Rectal smooth muscle tissue (tissue), 1 donor: Measurements from ENCODE around the gene KRTAP5-11.

Experiments used
- H3K27ac ChIP-seq: one replicate; pipeline ENCODE4 v1.7.0; 2013; ENCODE audit warnings: low read depth, low read length, inconsistent platforms
- H3K27me3 ChIP-seq: one replicate; pipeline ENCODE4 v1.7.0; 2013; ENCODE audit warnings: low read length; ENCODE audit not compliant: control insufficient read depth, insufficient read depth
- H3K36me3 ChIP-seq: one replicate; pipeline ENCODE4 v1.7.0; 2013; ENCODE audit warnings: low read length; ENCODE audit not compliant: control insufficient read depth, insufficient read depth
- H3K4me1 ChIP-seq: one replicate; pipeline ENCODE4 v1.7.0; 2013; ENCODE audit warnings: low read length; ENCODE audit not compliant: control insufficient read depth, insufficient read depth
- H3K4me3 ChIP-seq: one replicate; pipeline ENCODE4 v1.7.0; 2013; ENCODE audit warnings: low read length
- H3K9ac ChIP-seq: one replicate; pipeline ENCODE4 v1.7.0; 2013; ENCODE audit warnings: low read length

Gene KRTAP5-11

GRCh38 chr11:71563406-71563805 is 19.3 kb downstream of the KRTAP5-11 start:
- no peak overlapping the region for H3K4me3 ChIP-seq
- H3K9ac ChIP-seq: no peak overlapping the region
- no peak overlapping the region for H3K27ac ChIP-seq
- no peaks in the 10 kb centered on the region for H3K36me3 ChIP-seq
- no peaks in the 10 kb centered on the region for H3K27me3 ChIP-seq
- H3K4me1 ChIP-seq: no peaks in the 10 kb centered on the region

- Histone ChIP-seq H3K4me1 (no peaks in the 10 kb centered on the region), H3K9ac (no peak overlapping the region), H3K27me3 (no peaks in the 10 kb centered on the region), H3K4me3 (no peak overlapping the region), H3K27ac (no peak overlapping the region), H3K36me3 (no peaks in the 10 kb centered on the region)
Measured at GRCh38 chr11:71562120-71562519, 20.6 kb downstream of the KRTAP5-11 start.

- peaks cover 4% of the 10 kb centered on the region for H3K27me3 ChIP-seq
- no peaks in the 10 kb centered on the region for H3K36me3 ChIP-seq
- H3K4me3 ChIP-seq: no peak overlapping the region
- H3K4me1 ChIP-seq: no peaks in the 10 kb centered on the region
- H3K9ac ChIP-seq: no peak overlapping the region
- no peak overlapping the region for H3K27ac ChIP-seq
Measured at GRCh38 chr11:71558996-71559395, 23.7 kb downstream of the KRTAP5-11 start.

GRCh38 chr11:71557257-71557656 is 25.4 kb downstream of the KRTAP5-11 start:
- no peak overlapping the region for H3K4me3 ChIP-seq
- H3K27ac ChIP-seq: no peak overlapping the region
- H3K4me1 ChIP-seq: no peaks in the 10 kb centered on the region
- H3K9ac ChIP-seq: no peak overlapping the region
- peaks cover 4% of the 10 kb centered on the region for H3K27me3 ChIP-seq
- H3K36me3 ChIP-seq: no peaks in the 10 kb centered on the region

- Histone ChIP-seq H3K36me3 (no peaks in the 10 kb centered on the region), H3K27me3 (peaks cover 4% of the 10 kb centered on the region), H3K4me3 (no peak overlapping the region), H3K9ac (no peak overlapping the region), H3K27ac (no peak overlapping the region), H3K4me1 (no peaks in the 10 kb centered on the region)
Measured at GRCh38 chr11:71556018-71556417, 26.7 kb downstream of the KRTAP5-11 start.

GRCh38 chr11:71555508-71555907 is 27.2 kb downstream of the KRTAP5-11 start:
- Histone ChIP-seq H3K27me3 (peaks cover 4% of the 10 kb centered on the region), H3K9ac (no peak overlapping the region), H3K27ac (no peak overlapping the region), H3K36me3 (no peaks in the 10 kb centered on the region), H3K4me3 (no peak overlapping the region), H3K4me1 (no peaks in the 10 kb centered on the region)

- no peak overlapping the region for H3K4me3 ChIP-seq
- H3K27me3 ChIP-seq: peaks cover 4% of the 10 kb centered on the region
- no peaks in the 10 kb centered on the region for H3K36me3 ChIP-seq
- no peaks in the 10 kb centered on the region for H3K4me1 ChIP-seq
- no peak overlapping the region for H3K9ac ChIP-seq
- H3K27ac ChIP-seq: no peak overlapping the region
Measured at GRCh38 chr11:71554996-71555395, 27.7 kb downstream of the KRTAP5-11 start.

GRCh38 chr11:71551711-71552110 is 31.0 kb downstream of the KRTAP5-11 start:
- Histone ChIP-seq H3K27me3 (peaks cover 4% of the 10 kb centered on the region), H3K27ac (no peak overlapping the region), H3K9ac (no peak overlapping the region), H3K4me3 (no peak overlapping the region), H3K36me3 (no peaks in the 10 kb centered on the region), H3K4me1 (no peaks in the 10 kb centered on the region)

- no peak overlapping the region for H3K4me3 ChIP-seq
- no peaks in the 10 kb centered on the region for H3K4me1 ChIP-seq
- no peak overlapping the region for H3K9ac ChIP-seq
- H3K27ac ChIP-seq: no peak overlapping the region
- no peaks in the 10 kb centered on the region for H3K36me3 ChIP-seq
- H3K27me3 ChIP-seq: no peaks in the 10 kb centered on the region
Measured at GRCh38 chr11:71548716-71549151, 33.9 kb downstream of the KRTAP5-11 start.

GRCh38 chr11:71548120-71548519 is 34.6 kb downstream of the KRTAP5-11 start, which contains the start of gene KRTAP5-9:
TSS of gene KRTAP5-9 (plus strand) at chr11:71548420. CDS start at chr11:71548658, 238 bp downstream.
- no peaks in the 10 kb centered on the region for H3K4me1 ChIP-seq
- no peak within 1 kb of the TSS for H3K27ac ChIP-seq
- no peak within 1 kb of the TSS for H3K9ac ChIP-seq
- H3K36me3 ChIP-seq: no peaks in the 10 kb centered on the region
- no peak within 1 kb of the TSS for H3K4me3 ChIP-seq
- H3K27me3 ChIP-seq: no peaks in the 10 kb centered on the region

- Histone ChIP-seq H3K27ac (no peak overlapping the region), H3K4me1 (no peaks in the 10 kb centered on the region), H3K4me3 (no peak overlapping the region), H3K27me3 (no peaks in the 10 kb centered on the region), H3K9ac (no peak overlapping the region), H3K36me3 (no peaks in the 10 kb centered on the region)
Measured at GRCh38 chr11:71545405-71545966, 37.2 kb downstream of the KRTAP5-11 start.

- H3K4me3 ChIP-seq: no peak overlapping the region
- H3K36me3 ChIP-seq: no peaks in the 10 kb centered on the region
- no peaks in the 10 kb centered on the region for H3K27me3 ChIP-seq
- no peak overlapping the region for H3K9ac ChIP-seq
- H3K4me1 ChIP-seq: no peaks in the 10 kb centered on the region
- H3K27ac ChIP-seq: no peak overlapping the region
Measured at GRCh38 chr11:71544525-71545214, 38.0 kb downstream of the KRTAP5-11 start.

- Histone ChIP-seq H3K4me3 (no peak overlapping the region), H3K27me3 (no peaks in the 10 kb centered on the region), H3K27ac (no peak overlapping the region), H3K9ac (no peak overlapping the region), H3K36me3 (no peaks in the 10 kb centered on the region), H3K4me1 (no peaks in the 10 kb centered on the region)
Measured at GRCh38 chr11:71543866-71544265, 38.8 kb downstream of the KRTAP5-11 start.
